HL-60 (cell line): ENCODE data around the gene KHDC3L.

Source experiments
- POLR2AphosphoS5 ChIP-seq: IDR thresholded peaks from 2 replicates; pipeline ENCODE4 v1.6.1; 2012; ENCODE audit warnings: low read depth
- TF ChIP-seq, protein P1 (sequence below): IDR thresholded peaks from 2 replicates; pipeline ENCODE4 v1.6.1; 2012; ENCODE audit warnings: low read depth; ENCODE audit not compliant: insufficient replicate concordance

DNA sequence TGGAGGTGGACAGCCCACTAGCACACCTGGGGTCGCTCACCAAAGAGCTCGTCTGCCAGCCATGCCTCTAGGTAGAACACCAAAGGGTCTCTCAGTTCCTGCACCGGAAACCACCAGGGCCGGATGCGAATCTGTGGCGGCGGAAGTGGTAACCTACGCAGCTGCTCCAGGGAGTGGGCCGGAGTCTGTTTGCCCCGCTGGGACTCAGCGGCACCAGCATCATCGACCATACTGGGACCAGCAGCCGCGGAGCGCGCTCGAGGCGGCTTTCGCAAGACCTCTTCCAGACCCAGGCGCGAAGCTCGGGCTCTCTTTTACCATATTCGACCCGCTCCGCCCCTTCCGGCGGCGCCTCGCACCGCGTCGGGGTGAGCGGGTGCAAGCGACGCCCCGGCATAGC is 7.1 kb downstream of the KHDC3L start, which contains the start of gene OOEP:
- TF ChIP-seq, protein P1, sequence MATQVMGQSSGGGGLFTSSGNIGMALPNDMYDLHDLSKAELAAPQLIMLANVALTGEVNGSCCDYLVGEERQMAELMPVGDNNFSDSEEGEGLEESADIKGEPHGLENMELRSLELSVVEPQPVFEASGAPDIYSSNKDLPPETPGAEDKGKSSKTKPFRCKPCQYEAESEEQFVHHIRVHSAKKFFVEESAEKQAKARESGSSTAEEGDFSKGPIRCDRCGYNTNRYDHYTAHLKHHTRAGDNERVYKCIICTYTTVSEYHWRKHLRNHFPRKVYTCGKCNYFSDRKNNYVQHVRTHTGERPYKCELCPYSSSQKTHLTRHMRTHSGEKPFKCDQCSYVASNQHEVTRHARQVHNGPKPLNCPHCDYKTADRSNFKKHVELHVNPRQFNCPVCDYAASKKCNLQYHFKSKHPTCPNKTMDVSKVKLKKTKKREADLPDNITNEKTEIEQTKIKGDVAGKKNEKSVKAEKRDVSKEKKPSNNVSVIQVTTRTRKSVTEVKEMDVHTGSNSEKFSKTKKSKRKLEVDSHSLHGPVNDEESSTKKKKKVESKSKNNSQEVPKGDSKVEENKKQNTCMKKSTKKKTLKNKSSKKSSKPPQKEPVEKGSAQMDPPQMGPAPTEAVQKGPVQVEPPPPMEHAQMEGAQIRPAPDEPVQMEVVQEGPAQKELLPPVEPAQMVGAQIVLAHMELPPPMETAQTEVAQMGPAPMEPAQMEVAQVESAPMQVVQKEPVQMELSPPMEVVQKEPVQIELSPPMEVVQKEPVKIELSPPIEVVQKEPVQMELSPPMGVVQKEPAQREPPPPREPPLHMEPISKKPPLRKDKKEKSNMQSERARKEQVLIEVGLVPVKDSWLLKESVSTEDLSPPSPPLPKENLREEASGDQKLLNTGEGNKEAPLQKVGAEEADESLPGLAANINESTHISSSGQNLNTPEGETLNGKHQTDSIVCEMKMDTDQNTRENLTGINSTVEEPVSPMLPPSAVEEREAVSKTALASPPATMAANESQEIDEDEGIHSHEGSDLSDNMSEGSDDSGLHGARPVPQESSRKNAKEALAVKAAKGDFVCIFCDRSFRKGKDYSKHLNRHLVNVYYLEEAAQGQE, result no peak
- no peak for TF ChIP-seq POLR2AphosphoS5
